Stimulated activated CD4-positive, alpha-beta T cell treated with anti-CD3 and anti-CD28 coated beads, TNF-alpha, amount 100 ng/mL, for 48 hours (primary cell): ENCODE measurements around the gene PDZD8.
"Not testable (repeated sequence)": the region's sequence is repeated elsewhere in the genome, so short reads cannot be mapped to it uniquely, and the experiment has no call there.

ENCODE experiments used
- DNase-seq, 3 donors: peaks; one replicate each; pipeline ENCODE4 v3.0.0-alpha.2; 2020; ENCODE audit warnings: low read depth in 3 of 3

Gene PDZD8

DNA sequence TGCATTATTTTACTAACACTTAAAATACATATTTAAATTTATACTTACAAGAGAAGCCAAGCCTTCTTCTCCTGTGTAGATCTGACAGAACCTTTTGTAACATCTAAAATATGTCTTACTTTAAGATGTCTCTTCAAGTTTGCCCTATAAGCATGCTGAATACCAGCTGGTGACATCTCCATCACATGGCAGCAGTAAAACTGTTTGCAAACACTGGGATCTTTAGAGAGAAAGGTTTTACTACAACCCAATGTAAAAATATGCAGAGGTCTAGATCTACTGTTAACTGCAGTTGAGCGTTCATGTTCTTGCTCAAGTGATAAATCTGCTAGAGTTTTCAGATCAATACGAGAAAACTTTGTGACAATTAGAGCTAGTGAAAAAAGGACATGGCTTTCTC is 23.2 kb downstream of the PDZD8 start:
- DNase-seq: no peak

- no peak for DNase-seq
Measured at GRCh38 chr10:117351558-117351957, 23.7 kb downstream of the PDZD8 start.

GRCh38 chr10:117350909-117351308 is 24.3 kb downstream of the PDZD8 start:
- no peak for DNase-seq

DNA sequence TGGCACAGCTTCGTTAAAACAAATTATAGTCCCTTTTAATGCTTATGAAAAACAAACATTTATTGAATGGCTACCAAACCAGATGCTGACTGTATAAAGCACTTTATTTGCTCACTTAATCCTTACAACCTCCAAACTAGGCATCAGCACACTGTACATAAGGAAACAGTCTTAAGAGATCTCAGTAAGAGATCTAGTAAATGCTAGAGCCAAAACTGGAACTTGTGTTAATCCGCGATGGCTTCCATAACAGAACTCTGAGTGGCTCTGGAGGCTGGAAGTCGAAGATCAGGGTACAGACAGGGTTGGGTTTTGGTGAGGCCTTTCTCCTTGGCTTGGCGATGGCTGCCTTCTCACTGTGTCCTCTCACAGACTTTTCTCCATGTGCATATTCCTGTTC is 27.0 kb downstream of the PDZD8 start:
- no peak for DNase-seq

- no peak for DNase-seq
Measured at GRCh38 chr10:117346574-117346973, 28.7 kb downstream of the PDZD8 start.

GRCh38 chr10:117345143-117345542 is 30.1 kb downstream of the PDZD8 start:
- no peak for DNase-seq

DNA sequence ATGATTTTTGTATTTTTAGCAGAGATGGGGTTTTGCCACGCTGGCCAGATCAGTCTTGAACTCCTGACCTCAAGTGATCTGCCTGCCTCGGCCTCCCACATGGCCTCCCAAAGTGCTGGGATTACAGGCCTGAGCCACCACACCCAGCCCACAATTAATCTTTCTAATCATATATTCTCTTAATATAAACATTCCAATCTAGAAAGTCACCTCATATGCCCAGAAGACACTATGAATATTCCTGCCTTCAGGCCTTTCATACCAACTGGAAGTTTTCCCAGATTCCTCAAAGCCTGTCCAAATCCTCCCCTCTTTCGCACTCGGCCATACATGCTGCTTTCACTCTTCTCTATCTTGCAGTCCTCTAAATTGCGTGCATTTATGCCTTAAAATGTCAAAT is 32.6 kb downstream of the PDZD8 start:
- no peak for DNase-seq

GRCh38 chr10:117341061-117341460 is 34.2 kb downstream of the PDZD8 start:
- DNase-seq: no peak

DNA sequence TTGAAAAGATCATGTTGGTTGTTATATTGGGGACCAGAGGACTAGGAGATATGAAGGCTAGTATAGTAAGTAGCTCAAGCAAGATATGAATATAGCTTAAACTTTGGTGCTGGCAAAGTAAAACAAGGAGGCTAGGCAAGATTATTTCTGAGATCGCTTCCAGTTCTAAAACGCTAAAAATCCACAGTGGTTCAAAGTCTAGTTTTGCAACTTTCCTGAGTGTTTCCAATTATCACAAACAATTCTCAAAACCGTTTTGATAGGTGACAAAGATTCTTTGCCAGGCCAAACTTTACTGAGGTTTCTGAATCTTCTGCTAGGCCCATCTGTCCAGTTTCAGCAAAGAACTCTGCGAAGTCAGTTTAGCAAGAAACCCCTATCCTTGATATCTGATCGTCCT is 35.3 kb downstream of the PDZD8 start:
- no peak for DNase-seq

DNA sequence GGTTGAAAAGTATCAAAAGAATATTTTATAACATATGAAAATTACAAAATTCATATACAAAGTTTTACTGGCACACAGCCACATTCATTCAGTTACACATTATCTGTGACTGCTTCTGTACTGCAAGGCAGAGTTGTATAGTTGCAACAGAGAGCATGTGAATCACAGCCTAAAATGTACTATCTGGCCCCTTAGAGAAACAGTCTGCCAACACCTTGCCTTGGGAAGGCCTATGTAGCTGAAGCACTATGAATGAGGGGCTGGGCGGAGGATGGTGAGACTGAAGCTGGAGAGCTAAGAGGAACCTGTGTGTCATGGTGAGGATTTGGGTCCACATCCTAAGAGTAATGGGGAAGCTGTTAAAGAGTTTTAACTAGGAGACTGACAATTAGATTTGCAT is 35.7 kb downstream of the PDZD8 start:
- DNase-seq: no peak

GRCh38 chr10:117334926-117335325 is 40.3 kb downstream of the PDZD8 start:
- DNase-seq: no peak

- DNase-seq: no peak
Measured at GRCh38 chr10:117334066-117334465, 41.2 kb downstream of the PDZD8 start.

DNA sequence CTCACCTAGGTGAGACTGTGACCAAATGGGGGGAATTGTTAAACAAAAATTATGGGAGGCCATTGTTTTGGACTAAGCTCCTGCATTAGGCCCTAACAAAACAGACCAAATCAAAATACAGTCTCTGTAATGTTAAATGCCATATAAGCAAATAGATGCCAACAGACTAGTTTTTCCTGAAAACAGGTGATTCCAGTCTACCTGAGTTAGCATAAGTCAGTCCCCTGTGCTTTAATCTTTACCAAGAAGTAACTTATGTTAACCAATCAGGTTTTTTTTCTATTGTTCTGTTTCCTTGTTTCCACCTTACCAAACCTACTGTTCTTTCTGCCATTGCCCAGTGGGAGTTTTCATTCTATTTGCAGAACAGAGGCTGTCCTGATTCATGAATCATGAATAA is 48.0 kb downstream of the PDZD8 start:
- DNase-seq: no peak

- no peak for DNase-seq
Measured at GRCh38 chr10:117324367-117324766, 50.9 kb downstream of the PDZD8 start.

- DNase-seq: no peak
Measured at GRCh38 chr10:117322260-117322659, 53.0 kb downstream of the PDZD8 start.

GRCh38 chr10:117320050-117320665 is 55.1 kb downstream of the PDZD8 start:
- DNase-seq: no peak

DNA sequence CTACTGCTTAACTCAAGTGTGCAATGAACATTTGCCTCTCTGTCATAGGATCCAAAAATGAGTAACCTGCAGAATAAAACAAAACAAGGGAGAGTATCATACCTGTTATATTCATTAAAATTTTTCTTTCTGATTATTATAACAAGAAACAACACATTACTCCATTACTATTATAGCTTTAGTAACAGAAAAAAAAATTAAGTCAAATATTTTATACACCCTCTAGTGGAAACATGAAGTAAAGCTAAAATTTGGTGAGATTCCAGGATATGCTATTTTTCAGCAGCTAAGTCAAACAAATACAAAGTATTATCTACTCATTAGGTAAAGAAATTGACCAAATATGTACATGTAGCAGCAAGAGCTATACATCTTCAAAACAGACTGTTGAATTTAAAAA is 56.3 kb downstream of the PDZD8 start:
- DNase-seq: no peak

GRCh38 chr10:117316701-117317100 is 58.5 kb downstream of the PDZD8 start:
- DNase-seq: no peak

DNA sequence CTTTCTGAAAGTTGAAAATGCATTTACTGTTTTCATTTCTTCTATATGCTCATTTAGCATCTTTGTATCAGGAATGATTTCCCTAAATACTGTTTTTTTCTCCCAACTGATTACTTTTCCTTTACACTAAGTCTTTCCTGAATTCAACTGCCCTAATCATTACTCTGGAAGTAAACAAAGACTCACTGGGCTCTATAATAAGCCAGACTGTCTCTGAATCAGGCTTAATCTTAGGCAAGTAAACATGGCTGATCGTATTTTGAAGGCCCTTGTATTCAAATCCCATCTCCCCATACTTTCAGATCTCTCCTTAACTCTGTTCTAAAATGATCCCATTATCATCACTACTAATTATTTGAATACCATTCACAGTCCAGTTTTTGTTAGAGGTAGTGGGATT is 61.6 kb downstream of the PDZD8 start:
- DNase-seq: no peak

DNA sequence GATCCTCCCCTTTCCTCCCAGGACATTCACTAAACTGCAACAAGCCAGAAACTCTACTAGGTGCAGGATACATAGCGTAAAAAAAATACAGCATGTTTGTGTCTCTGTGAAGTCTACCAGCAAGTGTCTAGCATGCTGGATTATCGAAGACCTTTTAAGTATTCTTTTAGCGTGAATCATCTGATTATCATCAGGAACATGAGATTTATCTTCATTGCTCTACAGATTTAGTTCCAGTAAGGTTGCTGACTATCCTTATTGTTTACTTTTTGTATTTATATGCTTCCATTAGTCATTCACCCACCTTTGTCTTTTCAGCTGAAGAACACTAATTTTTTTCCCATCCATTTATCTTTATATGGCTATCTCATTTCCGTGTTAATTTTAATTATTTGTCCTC is 62.8 kb downstream of the PDZD8 start:
- DNase-seq: no peak

DNA sequence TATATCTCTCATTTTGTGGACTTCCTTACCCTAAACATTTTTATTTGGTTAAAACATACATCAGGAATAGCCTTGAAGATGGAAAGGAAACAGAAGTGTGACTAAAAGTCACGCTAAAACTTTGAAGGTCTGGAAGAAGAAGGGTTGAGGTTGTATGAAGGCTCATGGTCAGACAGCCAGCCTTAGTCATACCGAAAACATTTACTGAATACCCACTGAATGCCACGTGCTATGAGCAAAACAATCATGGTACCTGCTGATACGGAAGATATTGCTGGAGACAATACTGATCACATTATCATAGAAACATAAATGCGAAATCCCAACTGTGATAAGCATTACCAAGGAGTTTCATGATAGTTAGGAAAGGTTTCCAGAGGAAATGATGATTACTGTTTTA is 64.0 kb downstream of the PDZD8 start:
- no peak for DNase-seq

GRCh38 chr10:117306674-117307073 is 68.6 kb downstream of the PDZD8 start:
- no peak for DNase-seq

DNA sequence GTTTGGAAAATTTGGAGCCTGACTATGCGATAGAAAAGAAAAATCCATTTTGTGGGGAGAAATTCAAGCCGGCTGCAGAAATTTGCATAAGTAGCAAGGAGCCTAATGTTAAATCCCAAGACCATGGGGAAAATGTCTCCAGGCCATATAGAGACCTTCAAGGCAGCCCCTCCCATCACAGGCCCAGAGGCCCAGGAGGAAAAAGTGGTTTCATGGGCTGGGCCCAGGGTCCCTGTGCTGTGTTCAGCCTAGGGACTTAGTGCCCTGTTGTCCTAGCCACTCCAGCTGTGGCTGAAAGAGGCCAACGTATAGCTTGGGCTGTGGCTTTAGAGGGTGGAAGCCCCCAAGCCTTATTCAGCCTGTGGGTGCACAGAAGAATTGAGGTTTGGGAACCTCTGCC is 71.8 kb downstream of the PDZD8 start:
- not testable (repeated sequence) for DNase-seq

GRCh38 chr10:117300671-117301070 is 74.6 kb downstream of the PDZD8 start:
- no peak for DNase-seq

DNA sequence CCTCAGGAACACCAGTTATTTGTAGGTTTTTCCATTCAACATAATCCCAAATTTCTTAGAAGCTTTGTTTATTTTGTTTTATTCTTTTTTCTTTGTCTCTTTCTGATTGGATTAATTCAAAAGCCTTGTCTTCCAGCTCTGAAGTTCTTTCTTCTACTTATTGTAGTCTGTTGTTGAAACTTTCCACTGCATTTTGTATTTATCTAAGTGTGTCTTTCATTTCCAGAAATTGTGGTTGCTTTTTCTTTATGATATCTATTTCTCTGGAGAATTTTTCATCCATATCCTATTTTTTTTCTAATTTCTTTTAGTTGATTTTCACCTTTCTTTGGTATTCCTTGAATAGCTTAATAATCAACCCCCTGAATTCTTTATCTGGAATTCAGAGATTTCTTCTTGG is 75.8 kb downstream of the PDZD8 start:
- no peak for DNase-seq
